MM.1S (cell line): ENCODE measurements around the gene AK8.

Experiments
- DNase-seq: peaks from one replicate; pipeline ENCODE4 v3.0.0-alpha.2; 2015
- H2AFZ ChIP-seq: fragments of 300-600 bp; sonication (generic); 2 replicates; pipeline ENCODE4 v1.6.0; 2016; ENCODE audit warnings: antibody characterized with exemption, low read length
- H3F3A ChIP-seq: fragments of 300-600 bp; sonication (generic); 2 replicates; pipeline ENCODE4 v1.6.1; 2016; ENCODE audit warnings: mild to moderate bottlenecking, antibody characterized with exemption, low read length, moderate library complexity, mixed read lengths; ENCODE audit not compliant: insufficient read depth
- H3K27ac ChIP-seq: fragments of 300-600 bp; sonication (generic); 2 replicates; pipeline ENCODE4 v1.5.1; 2016; ENCODE audit warnings: mild to moderate bottlenecking, low read length
- H3K27me3 ChIP-seq: fragments of 300-600 bp; sonication (generic); replicated peaks from 2 replicates; pipeline ENCODE4 v1.6.0; 2016; ENCODE audit warnings: low read length; ENCODE audit not compliant: insufficient read depth
- H3K36me3 ChIP-seq: fragments of 300-600 bp; sonication (generic); replicated peaks from 2 replicates; pipeline ENCODE4 v1.6.1; 2016; ENCODE audit warnings: mild to moderate bottlenecking, low read length, mixed read lengths; ENCODE audit not compliant: insufficient read depth
- H3K4me1 ChIP-seq: fragments of 300-600 bp; sonication (generic); 2 replicates; pipeline ENCODE4 v1.6.1; 2016; ENCODE audit warnings: low read length, mixed read lengths
- H3K4me2 ChIP-seq: fragments of 300-600 bp; sonication (generic); 2 replicates; pipeline ENCODE4 v1.6.0; 2016; ENCODE audit warnings: low read depth, low read length
- H3K4me3 ChIP-seq: fragments of 300-600 bp; sonication (generic); 2 replicates; pipeline ENCODE4 v1.5.1; 2016; ENCODE audit warnings: low read length, mixed read lengths
- H3K79me2 ChIP-seq: fragments of 300-600 bp; sonication (generic); 2 replicates; pipeline ENCODE4 v1.6.1; 2016; ENCODE audit warnings: mixed run types, low read length, mixed read lengths
- H3K9ac ChIP-seq: fragments of 300-600 bp; sonication (generic); 2 replicates; pipeline ENCODE4 v1.6.1; 2016; ENCODE audit warnings: low read length, mixed read lengths
- H3K9me2 ChIP-seq: fragments of 300-600 bp; sonication (generic); replicated peaks from 2 replicates; pipeline ENCODE4 v1.6.1; 2016; ENCODE audit warnings: mild to moderate bottlenecking, low read length, mixed read lengths; ENCODE audit not compliant: insufficient read depth
- H3K9me3 ChIP-seq: fragments of 300-600 bp; sonication (generic); replicated peaks from 2 replicates; pipeline ENCODE4 v1.6.1; 2016; ENCODE audit warnings: mild to moderate bottlenecking, low read length, mixed read lengths; ENCODE audit not compliant: insufficient read depth
- H4K20me1 ChIP-seq: fragments of 300-600 bp; sonication (generic); 2 replicates; pipeline ENCODE4 v1.6.1; 2016; ENCODE audit warnings: mild to moderate bottlenecking, low read length, moderate library complexity, mixed read lengths; ENCODE audit not compliant: insufficient read depth
- CTCF ChIP-seq: fragments of 300-600 bp; sonication (generic); IDR thresholded peaks from 2 replicates; pipeline ENCODE4 v1.5.1; 2016; ENCODE audit warnings: antibody characterized with exemption, low read length, mixed read lengths
- EZH2 ChIP-seq: fragments of 300-600 bp; sonication (generic); optimal IDR thresholded peaks from 2 replicates; pipeline ENCODE3; 2017; ENCODE audit warnings: low read depth, mild to moderate bottlenecking, antibody characterized with exemption, low read length, mixed read lengths
- EZH2phosphoT487 ChIP-seq: fragments of 300-600 bp; sonication (generic); IDR thresholded peaks from 2 replicates; pipeline ENCODE4 v1.6.1; 2018; ENCODE audit warnings: antibody characterized with exemption, low read length

The AK8 gene

GRCh38 chr9:132698989-132699388 is 179.1 kb downstream of the AK8 start:
- Histone ChIP-seq H3F3A (no peaks in the 10 kb centered on the region), H3K27ac (no peak overlapping the region), H3K9me2 (no peaks in the 10 kb centered on the region), H3K9me3 (no peaks in the 10 kb centered on the region), H3K4me3 (no peak overlapping the region), H3K79me2 (no peaks in the 10 kb centered on the region), H3K9ac (no peak overlapping the region), H4K20me1 (no peaks in the 10 kb centered on the region), H2AFZ (no peak overlapping the region), H3K36me3 (no peaks in the 10 kb centered on the region), H3K4me1 (no peaks in the 10 kb centered on the region), H3K4me2 (no peak overlapping the region), H3K27me3 (peaks cover 11% of the 10 kb centered on the region; the same call in 1 of the 2 replicates)
- no peak for TF ChIP-seq CTCF
- no peak for TF ChIP-seq EZH2
- TF ChIP-seq EZH2phosphoT487 = no peak
- no peak for DNase-seq

DNA sequence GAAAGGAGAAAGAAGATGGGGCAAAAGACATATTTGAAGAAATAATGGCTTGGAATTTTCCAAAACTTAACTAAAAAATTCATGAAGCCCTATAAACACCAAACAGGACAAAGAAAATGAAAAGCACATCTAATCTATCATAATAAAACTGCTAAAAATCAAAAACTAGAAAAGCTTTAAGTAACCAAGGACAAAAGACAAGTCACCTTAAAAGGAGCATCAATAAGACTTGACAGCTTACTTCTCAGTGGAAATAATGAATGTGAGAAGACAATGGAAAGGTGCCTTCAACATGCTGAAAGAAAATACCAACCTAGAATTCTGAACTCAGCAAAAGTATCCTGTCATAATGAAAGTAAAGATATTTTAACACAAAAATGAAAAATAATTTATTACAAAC is 180.9 kb downstream of the AK8 start:
- H3K79me2 ChIP-seq = no peaks in the 10 kb centered on the region
- no peaks in the 10 kb centered on the region for H3K36me3 ChIP-seq
- H4K20me1 ChIP-seq = no peaks in the 10 kb centered on the region
- H3K27ac ChIP-seq = no peak overlapping the region
- no peak overlapping the region for H3K4me2 ChIP-seq
- DNase-seq = no peak
- no peak overlapping the region for H3K4me3 ChIP-seq
- H3K9me2 ChIP-seq = no peaks in the 10 kb centered on the region
- H3K9ac ChIP-seq = no peak overlapping the region
- no peaks in the 10 kb centered on the region for H3F3A ChIP-seq
- no peak overlapping the region for H2AFZ ChIP-seq
- H3K27me3 ChIP-seq = no peaks in the 10 kb centered on the region
- no peaks in the 10 kb centered on the region for H3K4me1 ChIP-seq
- TF ChIP-seq EZH2phosphoT487 (no peak), CTCF (no peak), EZH2 (no peak)
- H3K9me3 ChIP-seq = no peaks in the 10 kb centered on the region

GRCh38 chr9:132694144-132694543 is 183.9 kb downstream of the AK8 start:
- Histone ChIP-seq H3K4me3 (no peak overlapping the region), H3K36me3 (peaks cover 6% of the 10 kb centered on the region; the same call in 1 of the 2 replicates), H3K9me3 (no peaks in the 10 kb centered on the region), H3K9me2 (no peaks in the 10 kb centered on the region), H3K4me2 (no peak overlapping the region), H3K4me1 (no peaks in the 10 kb centered on the region), H3K27ac (no peak overlapping the region), H3F3A (no peaks in the 10 kb centered on the region), H3K27me3 (no peaks in the 10 kb centered on the region), H3K79me2 (no peaks in the 10 kb centered on the region), H3K9ac (no peak overlapping the region), H2AFZ (no peak overlapping the region), H4K20me1 (no peaks in the 10 kb centered on the region)
- DNase-seq = no peak
- TF ChIP-seq EZH2 = no peak
- TF ChIP-seq EZH2phosphoT487 = no peak
- no peak for TF ChIP-seq CTCF
